HG03565 (cell line): ENCODE results near the gene CHD3.
"Not testable (repeated sequence)": the region's sequence is repeated elsewhere in the genome, so short reads cannot be mapped to it uniquely, and the experiment has no call there.

Source experiments
- ATAC-seq: cut with Tn5 transposase; IDR thresholded peaks from one replicate; pipeline ENCODE4 v1.9.1; 2021; ENCODE audit warnings: mild to moderate bottlenecking, moderate library complexity; ENCODE audit not compliant: unreplicated experiment

CHD3 gene

GRCh38 chr17:7849751-7850504 is 38.7 kb upstream of the CHD3 start:
- no peak for ATAC-seq

GRCh38 chr17:7850701-7851437 is 37.7 kb upstream of the CHD3 start:
- ATAC-seq = no peak

- ATAC-seq = peak; percentile 74
Measured at GRCh38 chr17:7851438-7852261, 36.9 kb upstream of the CHD3 start.

GRCh38 chr17:7852262-7852670 is 36.3 kb upstream of the CHD3 start:
- ATAC-seq = no peak

- no peak for ATAC-seq
Measured at GRCh38 chr17:7852919-7853690, 35.5 kb upstream of the CHD3 start.

GRCh38 chr17:7853691-7854038 is 34.9 kb upstream of the CHD3 start:
- no peak for ATAC-seq

- no peak for ATAC-seq
Measured at GRCh38 chr17:7854078-7854777, 34.4 kb upstream of the CHD3 start.

- ATAC-seq = no peak
Measured at GRCh38 chr17:7854851-7855659, 33.5 kb upstream of the CHD3 start, which contains the start of gene TMEM88. TMEM88 (plus strand) TSS chr17:7855066; CDS start chr17:7855075, 9 bp downstream.

- ATAC-seq = no peak
Measured at GRCh38 chr17:7855660-7856010, 33.0 kb upstream of the CHD3 start.

GRCh38 chr17:7856011-7856810 is 32.4 kb upstream of the CHD3 start:
- ATAC-seq = no peak

- peak; percentile 60 for ATAC-seq
Measured at GRCh38 chr17:7856811-7857712, 31.5 kb upstream of the CHD3 start, which contains the start of gene NAA38. NAA38 (minus strand) TSS chr17:7857559; CDS start chr17:7857463, 96 bp downstream.

GRCh38 chr17:7857713-7858521 is 30.7 kb upstream of the CHD3 start, which contains the start of gene CYB5D1:
CYB5D1 (plus strand) TSS chr17:7858003; CDS start chr17:7858135, 132 bp downstream.
- ATAC-seq = peak; percentile 23

- no peak for ATAC-seq
Measured at GRCh38 chr17:7858522-7858810, 30.1 kb upstream of the CHD3 start.

GRCh38 chr17:7859028-7859427 is 29.6 kb upstream of the CHD3 start:
- no peak for ATAC-seq

GRCh38 chr17:7862692-7863437 is 25.7 kb upstream of the CHD3 start:
- no peak for ATAC-seq

- not testable (repeated sequence) for ATAC-seq
Measured at GRCh38 chr17:7864384-7864783, 24.2 kb upstream of the CHD3 start.
